ENCODE measurements around the gene POT1.
"Not testable (repeated sequence)": the region's sequence is repeated elsewhere in the genome, so short reads cannot be mapped to it uniquely, and the experiment has no call there.

Gene POT1, protein sequence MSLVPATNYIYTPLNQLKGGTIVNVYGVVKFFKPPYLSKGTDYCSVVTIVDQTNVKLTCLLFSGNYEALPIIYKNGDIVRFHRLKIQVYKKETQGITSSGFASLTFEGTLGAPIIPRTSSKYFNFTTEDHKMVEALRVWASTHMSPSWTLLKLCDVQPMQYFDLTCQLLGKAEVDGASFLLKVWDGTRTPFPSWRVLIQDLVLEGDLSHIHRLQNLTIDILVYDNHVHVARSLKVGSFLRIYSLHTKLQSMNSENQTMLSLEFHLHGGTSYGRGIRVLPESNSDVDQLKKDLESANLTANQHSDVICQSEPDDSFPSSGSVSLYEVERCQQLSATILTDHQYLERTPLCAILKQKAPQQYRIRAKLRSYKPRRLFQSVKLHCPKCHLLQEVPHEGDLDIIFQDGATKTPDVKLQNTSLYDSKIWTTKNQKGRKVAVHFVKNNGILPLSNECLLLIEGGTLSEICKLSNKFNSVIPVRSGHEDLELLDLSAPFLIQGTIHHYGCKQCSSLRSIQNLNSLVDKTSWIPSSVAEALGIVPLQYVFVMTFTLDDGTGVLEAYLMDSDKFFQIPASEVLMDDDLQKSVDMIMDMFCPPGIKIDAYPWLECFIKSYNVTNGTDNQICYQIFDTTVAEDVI

DNA sequence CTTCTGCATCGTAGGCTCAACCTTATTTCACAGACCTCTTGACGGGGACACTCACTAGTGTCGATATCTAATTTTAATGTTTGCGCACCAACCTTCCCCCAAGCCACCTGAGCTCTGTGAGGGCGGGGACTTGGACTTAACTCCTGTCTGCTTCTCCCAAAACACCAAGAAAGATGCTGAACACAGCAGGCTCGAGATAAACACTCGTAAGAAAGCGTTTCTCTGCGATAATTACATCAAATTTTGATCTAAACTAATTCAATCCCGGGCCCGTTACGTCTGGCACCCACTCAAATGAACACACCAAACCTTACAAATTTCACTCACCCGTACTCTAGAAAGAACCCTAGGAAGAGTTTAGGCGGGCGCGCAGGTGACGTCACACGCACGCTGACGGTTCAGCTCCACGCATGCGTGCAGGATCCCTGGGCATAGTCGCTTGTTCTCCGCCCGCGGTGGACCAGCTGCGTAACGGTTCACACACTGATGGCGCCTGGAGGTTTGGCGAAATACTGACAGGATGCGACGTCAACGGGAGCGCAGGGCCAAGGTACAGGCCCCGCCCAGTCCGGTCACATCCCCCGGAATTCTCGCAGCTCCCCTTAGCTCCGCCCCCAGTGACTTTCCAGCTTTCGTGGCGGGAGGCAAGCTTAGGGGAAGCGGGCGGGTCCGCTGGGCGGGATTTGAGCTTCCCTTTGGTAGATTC, at the start of gene POT1:
Gene POT1 (minus strand): TSS at position 359 of the 706 bp plus-strand sequence. CDS start 32,652 bp downstream, outside the sequence.
- peak; percentile 100 for DNase-seq (ENCODE audit: low spot score)

DNA sequence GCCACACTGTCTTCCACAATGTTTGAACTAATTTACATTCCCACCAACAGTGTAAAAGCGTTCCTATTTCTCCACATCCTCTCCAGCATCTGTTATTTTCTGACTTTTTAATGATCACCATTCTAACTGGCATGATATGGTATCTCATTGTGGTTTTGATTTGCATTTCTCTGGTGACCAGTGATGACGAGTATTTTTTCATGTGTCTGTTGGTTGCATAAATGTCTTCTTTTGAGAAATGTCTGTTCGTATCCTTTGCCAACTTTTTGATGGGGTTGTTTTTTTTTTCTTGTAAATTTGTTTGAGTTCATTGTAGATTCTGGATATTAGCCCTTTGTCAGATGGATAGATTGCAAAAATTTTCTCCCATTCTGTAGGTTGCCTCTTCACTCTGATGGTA, 45.5 kb upstream of the POT1 start:
- not testable (repeated sequence) for DNase-seq (ENCODE audit: low spot score)

DNA sequence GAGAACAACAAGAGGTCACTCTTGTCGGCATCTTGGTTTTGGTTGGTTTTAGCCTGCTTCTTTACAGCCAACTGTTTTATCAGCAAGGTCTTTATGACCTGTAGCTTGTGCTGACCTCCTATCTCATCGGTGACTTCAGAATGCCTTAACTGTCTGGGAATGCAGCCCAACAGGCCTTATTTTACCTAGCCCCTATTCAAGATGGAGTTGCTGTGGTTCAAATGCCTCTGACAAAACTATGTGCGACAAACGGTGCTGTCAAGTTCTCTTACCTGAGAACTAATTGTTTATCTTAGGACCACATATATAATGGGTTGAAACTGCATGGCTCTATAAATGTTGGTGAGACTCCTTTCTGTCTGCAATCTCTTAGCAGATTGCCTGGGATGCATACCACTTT, 35.9 kb upstream of the POT1 start:
- no peak for DNase-seq (ENCODE audit: low spot score)

DNA sequence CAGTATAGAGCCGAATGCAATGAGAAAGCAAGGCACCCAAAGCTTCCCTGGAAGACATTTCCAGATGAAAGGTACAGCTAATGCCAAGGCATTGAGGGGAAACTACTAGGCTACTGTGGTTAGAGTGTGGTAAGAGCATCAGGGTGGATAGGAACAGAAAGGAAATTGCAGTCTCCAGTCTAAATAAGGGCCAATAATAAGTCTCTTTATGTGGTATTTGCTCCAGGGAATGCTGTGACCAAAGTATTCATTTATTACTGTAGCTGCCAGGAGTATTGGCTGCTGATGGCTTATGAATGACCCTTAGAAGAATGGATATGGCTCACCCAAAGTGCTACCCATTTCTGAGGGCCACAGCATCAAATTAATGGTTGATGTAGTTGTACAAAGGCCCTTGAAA, 30.1 kb upstream of the POT1 start:
- no peak for DNase-seq (ENCODE audit: low spot score)

DNA sequence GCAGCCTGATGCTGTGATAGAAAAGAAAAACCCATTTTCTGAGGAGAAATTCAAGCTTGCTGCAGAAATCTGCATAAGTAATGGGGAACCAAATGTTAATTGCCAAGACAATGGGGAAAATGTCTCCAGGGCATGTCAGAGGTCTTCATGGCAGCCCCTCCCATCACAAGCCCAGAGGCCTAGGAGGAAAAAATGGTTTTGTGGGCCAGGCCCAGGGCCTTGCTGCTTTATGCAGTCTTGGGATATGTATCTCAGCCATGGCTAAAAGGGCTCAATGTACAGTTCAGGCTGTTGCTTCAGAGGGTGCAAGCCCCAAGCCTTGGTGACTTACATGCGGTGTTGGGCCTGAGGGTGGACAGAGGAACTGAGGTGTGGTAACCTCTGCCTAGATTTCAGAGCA, 28.3 kb upstream of the POT1 start:
- DNase-seq (ENCODE audit: low spot score): not testable (repeated sequence)

DNA sequence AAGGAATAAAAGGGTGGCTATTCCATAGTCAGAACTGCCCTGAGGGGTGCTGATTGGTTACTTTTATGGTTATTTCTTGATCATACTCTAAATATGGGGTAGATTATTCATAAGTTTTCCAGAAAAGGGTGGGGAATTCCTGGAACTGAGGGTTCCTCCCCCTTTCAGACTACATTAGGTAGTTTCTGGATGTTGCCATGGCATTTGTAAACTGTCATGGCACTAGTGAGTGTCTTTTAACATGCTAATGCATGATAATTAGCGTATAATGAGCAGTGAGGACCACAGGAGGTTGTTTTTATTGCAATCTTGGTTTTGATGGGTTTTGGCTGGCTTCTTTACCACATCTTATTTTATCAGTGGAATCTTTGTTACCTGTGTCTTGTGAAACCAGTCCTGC, 26.5 kb upstream of the POT1 start:
- DNase-seq (ENCODE audit: low spot score): no peak

DNA sequence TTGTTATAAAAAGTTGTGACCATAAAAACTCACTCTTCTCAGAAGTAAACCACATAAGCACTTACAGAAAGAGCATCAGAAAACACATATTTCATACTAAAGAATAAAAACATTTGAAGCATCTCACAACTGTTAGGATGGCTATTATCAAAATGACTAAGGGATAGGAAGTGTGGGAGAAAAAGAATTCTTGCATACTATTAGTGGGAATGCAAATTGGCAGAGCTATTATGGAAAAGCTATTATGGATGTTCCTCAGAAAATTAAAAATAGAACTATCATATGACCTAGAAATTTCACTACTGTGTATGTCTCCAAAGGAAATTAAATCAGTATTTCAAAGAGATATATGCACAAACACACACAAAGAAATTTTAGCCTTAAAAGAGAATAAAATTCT, 25.2 kb upstream of the POT1 start:
- DNase-seq (ENCODE audit: low spot score): no peak

DNA sequence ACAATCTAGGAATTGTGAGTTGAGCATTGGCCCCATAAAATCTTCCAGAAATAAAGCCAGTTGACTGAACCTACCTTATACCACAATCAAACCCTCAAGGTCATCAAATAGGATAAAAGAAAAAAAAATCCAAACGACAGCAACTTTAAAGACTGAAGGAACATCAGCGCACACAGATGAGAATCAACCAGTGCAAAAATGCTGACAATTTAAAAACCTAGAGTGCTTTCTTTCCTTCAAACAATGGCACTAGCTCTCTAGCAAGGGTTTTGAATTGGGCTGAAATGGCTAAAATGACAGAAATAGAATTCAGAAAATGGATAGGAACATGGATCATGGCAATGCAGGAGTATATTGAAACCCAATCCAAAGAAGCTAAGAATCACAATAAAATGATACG, 16.1 kb upstream of the POT1 start:
- no peak for DNase-seq (ENCODE audit: low spot score)

DNA sequence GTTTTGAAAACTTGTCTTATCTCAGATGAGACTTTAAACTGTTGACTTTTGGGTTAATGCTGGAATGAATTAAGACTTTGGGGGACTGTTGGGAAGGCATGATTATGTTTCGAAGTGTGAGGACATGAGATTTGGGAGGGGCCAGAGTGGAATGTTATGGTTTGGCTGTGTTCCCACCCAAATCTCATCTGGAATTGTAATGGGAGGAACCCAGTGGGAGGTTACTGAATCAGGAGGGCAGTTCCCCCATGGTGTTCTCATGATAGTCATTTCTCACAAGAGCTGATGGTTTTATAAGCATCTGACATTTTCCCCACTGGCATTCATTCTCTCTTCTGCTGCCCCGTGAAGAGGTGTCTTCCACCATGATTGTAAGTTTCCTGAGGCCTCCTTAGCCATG, 13.8 kb upstream of the POT1 start:
- no peak for DNase-seq (ENCODE audit: low spot score)

DNA sequence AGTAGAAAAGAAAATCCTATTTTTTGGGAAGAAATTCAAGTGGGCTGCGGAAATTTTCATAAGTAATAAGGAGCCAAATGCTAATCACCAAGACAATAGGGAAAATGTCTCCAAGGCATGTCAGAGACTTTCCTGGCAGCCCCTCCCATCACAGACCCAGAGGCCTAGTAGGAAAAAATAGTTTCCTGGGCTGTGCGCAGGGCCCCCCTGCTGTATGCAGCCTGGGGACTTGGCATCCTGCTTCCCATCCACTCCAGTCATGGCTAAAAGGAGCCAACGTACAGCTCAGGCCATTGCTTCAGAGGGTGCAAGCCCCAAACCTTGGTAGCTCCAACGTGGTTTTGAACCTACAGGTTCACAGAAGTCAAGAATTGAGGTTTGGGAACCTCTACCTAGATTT, 12.8 kb upstream of the POT1 start:
- DNase-seq (ENCODE audit: low spot score): no peak

DNA sequence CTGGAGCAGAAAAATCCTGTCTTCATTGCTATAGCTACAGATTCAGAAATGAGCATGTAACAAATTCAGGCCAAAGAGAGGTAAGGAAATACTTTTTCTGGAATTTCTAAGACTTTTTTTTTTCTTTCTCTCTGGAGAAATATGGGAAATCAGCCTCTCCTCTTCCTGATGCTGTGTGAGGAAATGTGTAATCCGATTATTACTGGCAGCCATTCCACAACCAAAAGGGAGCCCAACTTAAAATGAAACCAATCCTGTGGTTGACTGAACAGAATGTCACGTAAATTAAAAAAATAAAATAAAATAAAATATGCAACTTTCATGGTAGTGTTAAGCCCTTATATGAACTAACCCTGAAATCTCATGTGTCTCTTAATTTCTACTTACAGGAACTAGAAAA, 10.7 kb upstream of the POT1 start:
- DNase-seq (ENCODE audit: low spot score): no peak

DNA sequence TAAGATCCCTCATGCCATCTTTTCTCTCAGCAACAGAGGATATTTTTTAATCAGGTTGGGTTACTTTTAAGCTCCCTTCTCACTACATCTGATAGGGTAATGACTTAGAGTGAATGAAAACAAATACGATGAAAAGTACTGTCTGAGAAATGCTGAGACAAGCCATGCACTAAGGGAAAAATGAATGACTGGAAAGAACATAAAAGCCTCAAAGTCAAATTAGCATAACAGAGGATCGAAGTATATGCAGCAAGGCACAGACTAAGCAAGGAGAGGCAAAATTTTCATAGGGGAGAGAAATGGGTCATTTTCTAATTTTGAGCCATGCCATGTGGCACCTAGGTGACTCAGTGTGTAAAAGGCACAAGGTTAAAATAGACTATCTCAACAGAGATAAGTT, 8.5 kb upstream of the POT1 start:
- no peak for DNase-seq (ENCODE audit: low spot score)

DNA sequence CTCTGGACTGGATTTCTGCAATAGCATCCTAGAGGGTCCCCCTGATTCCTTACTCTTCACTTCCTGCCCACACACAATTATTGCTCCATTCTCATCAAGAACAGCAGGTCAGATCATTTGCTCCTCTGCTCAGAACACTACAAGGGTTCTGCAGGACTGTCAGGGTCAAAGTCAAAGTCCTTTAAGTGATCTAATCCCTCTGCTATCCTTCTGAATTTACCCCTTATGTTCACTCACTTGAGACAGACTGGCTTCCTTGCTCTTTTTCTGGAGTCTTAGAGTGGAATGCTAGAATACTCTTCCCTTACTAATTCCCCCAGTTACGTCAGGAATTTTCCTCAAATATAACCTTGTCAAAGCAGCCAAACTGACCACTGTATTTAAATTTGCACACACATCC, 7.5 kb upstream of the POT1 start:
- no peak for DNase-seq (ENCODE audit: low spot score)

DNA sequence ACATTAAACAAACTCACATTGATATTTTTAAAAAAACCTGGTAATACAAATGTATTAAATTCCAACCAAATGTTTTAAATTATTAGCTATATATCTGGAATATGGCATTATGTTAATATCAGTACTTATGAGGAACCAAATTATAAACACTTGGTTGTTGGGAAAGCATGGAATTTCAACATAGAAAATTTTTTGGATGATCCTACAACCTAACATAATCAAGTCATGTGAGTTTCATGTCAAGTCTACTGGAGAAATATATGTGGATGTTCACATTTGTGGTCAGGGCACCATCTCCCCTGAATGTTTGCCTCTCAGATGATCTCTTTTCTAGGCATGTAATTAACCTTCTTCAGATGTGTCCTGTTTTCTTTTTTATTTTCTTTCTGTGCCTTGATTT, 5.2 kb upstream of the POT1 start:
- DNase-seq (ENCODE audit: low spot score): no peak

DNA sequence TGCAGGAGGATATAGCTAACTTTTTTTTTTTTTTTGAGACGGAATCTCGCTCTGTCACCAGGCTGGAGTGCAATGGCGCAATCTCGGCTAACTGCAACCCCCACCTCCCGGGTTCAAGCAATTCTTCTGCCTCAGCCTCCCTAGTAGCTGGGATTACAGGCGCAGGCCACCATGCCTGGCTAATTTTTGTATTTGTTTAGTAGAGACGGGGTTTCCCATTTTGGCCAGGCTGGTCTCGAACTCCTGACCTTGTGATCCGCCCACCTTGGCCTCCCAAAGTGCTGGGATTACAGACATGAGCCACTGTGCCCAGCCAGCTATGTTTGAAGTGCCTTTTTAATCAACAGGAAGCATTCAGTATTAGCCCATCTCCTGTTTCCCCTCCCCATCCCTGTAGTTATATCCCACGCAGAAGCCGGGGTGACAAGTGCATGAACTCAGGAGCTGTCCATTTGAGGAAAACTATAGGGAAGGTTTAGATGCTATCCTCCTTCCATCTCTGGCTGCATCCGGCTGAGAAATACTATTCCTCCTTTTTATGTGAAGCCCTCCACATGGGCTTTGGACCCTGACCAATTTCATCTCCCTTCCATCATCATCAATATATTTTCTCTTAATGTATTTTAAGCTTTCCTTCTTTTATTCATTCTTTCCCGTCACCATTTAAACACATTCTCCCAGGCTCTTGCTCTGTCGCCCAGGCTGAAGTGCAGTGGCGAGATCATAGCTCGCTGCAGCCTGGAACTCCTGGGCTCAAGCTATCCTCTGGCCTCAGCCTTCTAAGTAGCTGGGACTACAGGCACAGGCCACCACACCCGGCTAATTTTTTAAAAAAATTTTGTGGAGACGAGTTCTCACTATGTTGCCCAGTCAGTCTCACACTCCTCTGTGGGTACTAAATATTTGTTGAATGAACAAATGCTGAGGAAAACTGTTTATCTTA, 1.3 kb upstream of the POT1 start:
- no peak for DNase-seq (ENCODE audit: low spot score)

DNA sequence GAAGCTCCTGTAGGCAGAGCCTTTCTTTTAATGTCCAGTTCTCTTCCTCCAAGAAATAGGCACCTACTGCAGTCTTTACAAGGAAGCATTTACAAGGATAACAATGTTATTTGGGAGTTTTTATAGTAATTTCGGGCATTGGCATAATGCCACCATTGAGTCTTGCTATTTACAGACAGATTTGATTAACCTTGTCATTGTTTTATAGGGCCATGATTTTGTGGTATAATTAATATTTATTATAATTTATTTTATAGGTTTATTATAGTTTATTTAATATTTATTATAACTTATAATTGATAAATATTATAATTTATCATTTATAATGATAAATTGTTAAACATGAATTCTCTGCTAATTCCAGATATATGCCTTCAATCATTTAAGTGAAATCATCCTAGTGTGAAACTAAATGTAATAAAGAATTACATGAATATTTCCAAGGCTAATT, 573 bp upstream of the POT1 start:
- DNase-seq (ENCODE audit: low spot score): no peak

DNA sequence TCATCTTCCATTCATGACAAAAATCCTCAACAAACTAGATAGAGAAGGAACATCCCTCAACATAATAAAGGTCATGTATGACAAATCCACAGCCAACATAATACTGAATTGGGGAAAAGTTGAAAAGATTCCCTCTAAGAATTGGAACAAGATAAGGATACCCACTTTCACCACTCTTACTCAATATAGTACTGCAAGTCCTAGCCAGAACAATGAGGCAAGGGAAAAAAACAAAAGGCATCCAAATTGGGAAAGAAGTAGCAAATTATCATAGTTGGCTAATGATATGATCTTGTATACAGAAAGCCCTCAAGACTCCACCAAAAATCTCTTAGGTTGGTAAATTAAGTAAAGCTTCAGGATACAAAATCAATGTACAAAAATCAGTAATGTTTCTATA, 4.7 kb downstream of the POT1 start:
- no peak for DNase-seq (ENCODE audit: low spot score)

DNA sequence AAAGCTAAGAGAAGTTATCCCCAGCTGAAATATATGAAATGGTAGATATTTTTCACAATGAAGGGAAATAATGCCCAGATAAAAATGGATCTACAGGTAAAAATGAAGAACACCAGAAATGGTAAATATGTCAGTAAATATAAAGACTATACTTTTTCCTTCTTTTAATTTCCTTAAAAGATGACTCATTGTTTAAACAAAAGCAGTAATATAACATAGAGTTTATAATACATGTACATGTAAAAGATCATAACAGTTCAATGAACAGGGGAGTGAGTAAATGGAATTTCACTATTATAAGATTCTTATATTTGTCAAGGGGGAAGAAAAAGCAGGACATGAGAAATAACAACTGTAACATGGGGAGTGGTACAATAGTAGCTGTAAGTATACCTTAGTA, 7.4 kb downstream of the POT1 start:
- DNase-seq (ENCODE audit: low spot score): no peak

DNA sequence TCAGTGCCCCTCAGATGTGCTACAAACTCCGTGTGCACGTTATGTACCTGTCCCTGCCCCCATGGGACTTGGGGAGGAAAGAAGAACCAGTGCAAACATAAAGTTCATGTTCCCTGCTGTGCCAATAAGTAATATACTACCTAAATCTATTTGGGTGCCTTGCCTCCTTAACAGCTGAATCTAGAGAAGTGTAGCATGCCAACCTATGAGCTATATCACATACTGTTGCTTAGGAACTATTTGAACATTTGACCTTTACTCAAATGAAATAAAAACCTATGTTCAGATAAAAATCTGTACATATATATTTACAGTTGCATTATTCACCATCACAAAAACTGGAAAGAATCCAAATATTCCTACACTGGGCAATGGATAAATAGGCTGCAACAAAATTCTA, 9.8 kb downstream of the POT1 start:
- no peak for DNase-seq (ENCODE audit: low spot score)

DNA sequence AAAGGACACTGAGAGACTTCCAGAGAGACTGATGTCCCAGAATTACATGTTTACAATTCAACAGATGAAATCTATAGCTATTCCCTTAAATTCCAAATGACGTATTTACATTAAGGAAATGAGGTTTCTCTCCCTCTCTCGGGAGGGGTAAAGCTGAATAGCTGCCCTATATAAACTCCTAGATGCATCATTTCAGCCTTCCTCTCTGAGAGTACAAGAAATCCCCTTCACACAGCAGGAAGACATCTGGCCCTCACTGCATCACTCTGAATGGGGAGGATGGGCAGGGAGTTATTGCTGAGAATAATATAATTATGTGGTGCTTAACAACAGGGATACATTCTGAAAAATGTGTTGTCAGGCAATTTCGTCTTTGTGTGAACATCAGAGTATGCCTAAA, 11.0 kb downstream of the POT1 start:
- no peak for DNase-seq (ENCODE audit: low spot score)

DNA sequence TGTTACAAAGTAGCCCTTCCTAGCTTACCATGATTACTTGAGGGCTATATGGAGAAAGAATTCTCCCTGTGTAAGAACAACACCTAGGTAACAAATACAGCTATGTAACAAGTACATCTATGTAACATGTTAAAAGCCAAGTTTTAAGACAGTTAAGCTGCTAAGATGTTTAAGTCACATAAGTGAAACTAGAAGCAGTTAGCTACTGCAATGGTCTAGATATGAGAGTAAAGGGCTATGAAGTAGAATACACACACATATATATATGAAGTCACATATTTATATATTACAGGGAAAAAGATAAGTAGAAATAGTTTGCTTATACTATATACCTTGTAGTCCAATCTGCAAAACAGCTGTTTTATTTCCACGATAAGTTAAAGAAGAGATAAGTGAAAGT, 14.4 kb downstream of the POT1 start:
- no peak for DNase-seq (ENCODE audit: low spot score)

DNA sequence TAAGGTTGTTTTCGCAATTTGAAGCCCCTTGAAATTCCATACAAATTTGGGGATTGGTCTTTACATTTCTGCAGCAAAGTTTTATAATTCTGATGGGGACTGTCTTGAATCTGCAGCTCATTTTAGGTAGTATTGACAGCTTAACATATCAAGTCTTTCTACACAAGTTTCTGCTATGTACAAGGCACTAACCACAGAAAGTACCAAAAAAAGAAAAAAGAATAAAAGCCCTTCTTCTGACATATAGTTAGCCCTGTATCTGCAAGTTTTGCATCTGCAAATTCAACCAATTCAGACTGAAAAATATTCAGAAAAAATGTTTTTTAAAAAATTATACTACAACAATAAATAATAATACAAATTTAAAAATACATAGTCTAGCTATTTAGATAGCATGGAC, 15.3 kb downstream of the POT1 start:
- no peak for DNase-seq (ENCODE audit: low spot score)

Data from RKO (cell line).